Stimulated activated CD4-positive, alpha-beta T cell treated with anti-CD3 and anti-CD28 coated beads, Interleukin-15, amount 100 ng/mL, for 24 hours (primary cell): ENCODE data around the gene AUH.
"Not testable (repeated sequence)": the region's sequence is repeated elsewhere in the genome, so short reads cannot be mapped to it uniquely, and the experiment has no call there.

ENCODE experiments used
- DNase-seq: peaks from one replicate; pipeline ENCODE4 v3.0.0-alpha.2; 2020

The AUH gene

GRCh38 chr9:91361291-91362050 is at the start of gene AUH:
Gene AUH (minus strand): TSS chr9:91361918. CDS start chr9:91361889, 29 bp downstream.
- peak; percentile 91 for DNase-seq

GRCh38 chr9:91411096-91411771 is 49.5 kb upstream of the AUH start:
- no peak for DNase-seq

GRCh38 chr9:91410161-91410560 is 48.4 kb upstream of the AUH start:
- DNase-seq: no peak

GRCh38 chr9:91408475-91408874 is 46.8 kb upstream of the AUH start:
- DNase-seq: no peak

- DNase-seq: no peak
Observed at GRCh38 chr9:91407580-91408318, 46.0 kb upstream of the AUH start.

GRCh38 chr9:91405343-91406077 is 43.8 kb upstream of the AUH start:
- no peak for DNase-seq

- DNase-seq: no peak
Observed at GRCh38 chr9:91403665-91404543, 42.2 kb upstream of the AUH start.

- DNase-seq: no peak
Observed at GRCh38 chr9:91398926-91399325, 37.2 kb upstream of the AUH start.

GRCh38 chr9:91395553-91396471 is 34.1 kb upstream of the AUH start:
- DNase-seq: no peak

- no peak for DNase-seq
Observed at GRCh38 chr9:91395106-91395552, 33.4 kb upstream of the AUH start.

- no peak for DNase-seq
Observed at GRCh38 chr9:91393826-91394225, 32.1 kb upstream of the AUH start.

- DNase-seq: no peak
Observed at GRCh38 chr9:91392435-91392834, 30.7 kb upstream of the AUH start.

- no peak for DNase-seq
Observed at GRCh38 chr9:91391818-91392217, 30.1 kb upstream of the AUH start.

- DNase-seq: no peak
Observed at GRCh38 chr9:91391412-91391811, 29.7 kb upstream of the AUH start.

- not testable (repeated sequence) for DNase-seq
Observed at GRCh38 chr9:91389686-91390085, 28.0 kb upstream of the AUH start.

- no peak for DNase-seq
Observed at GRCh38 chr9:91386765-91387164, 25.0 kb upstream of the AUH start.

GRCh38 chr9:91384954-91385353 is 23.2 kb upstream of the AUH start:
- no peak for DNase-seq

- no peak for DNase-seq
Observed at GRCh38 chr9:91383577-91383976, 21.9 kb upstream of the AUH start.

- DNase-seq: no peak
Observed at GRCh38 chr9:91382298-91382697, 20.6 kb upstream of the AUH start.

GRCh38 chr9:91379426-91379825 is 17.7 kb upstream of the AUH start:
- DNase-seq: no peak

- DNase-seq: no peak
Observed at GRCh38 chr9:91378695-91379127, 17.0 kb upstream of the AUH start.
